HG02973 (cell line): ENCODE results near the gene RIMS3.
"Not testable (repeated sequence)": the region's sequence is repeated elsewhere in the genome, so short reads cannot be mapped to it uniquely, and the experiment has no call there.

Source experiments
- ATAC-seq: cut with Tn5 transposase; IDR thresholded peaks from one replicate; pipeline ENCODE4 v1.9.1; 2021; ENCODE audit warnings: moderate library complexity; ENCODE audit not compliant: unreplicated experiment

The RIMS3 gene

DNA sequence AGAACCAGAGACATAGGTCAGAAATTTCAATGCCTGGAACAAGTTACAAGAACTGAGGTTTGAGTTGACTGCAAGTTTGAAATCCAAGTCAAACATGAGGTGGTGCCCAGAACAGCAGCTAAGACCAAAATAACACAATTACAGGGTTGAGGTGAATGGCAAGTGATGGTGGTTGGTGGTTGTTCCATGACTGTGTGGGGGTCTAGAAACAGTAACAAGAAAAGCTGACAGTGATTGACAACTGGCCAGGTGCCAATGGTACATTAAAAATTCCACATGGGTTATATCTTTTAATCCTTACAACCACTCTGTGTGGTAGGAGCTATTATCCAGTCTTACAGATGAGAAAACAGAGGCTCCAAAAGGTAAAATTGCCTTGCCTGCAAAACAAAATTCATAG, 32.0 kb downstream of the RIMS3 start:
- ATAC-seq, result no peak

GRCh38 chr1:40630488-40631223, 34.8 kb downstream of the RIMS3 start:
- ATAC-seq, result no peak

DNA sequence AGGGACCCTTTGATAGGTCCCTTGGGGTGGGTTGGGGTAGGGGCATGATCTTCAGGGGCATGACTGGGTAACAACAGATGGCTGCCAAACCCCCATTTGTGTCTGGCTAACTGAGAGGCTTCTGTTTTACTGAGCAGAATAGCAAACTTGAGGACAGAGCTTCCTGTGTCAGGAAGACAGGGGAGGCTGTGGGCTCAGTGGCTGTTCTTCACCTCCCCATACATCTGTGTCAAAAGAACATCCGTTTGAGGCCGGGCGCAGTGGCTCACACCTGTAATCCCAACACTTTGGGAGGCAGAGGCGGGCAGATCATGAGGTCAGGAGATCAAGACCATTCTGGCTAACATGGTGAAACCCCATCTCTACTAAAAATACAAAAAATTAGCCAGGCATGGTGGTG, 35.9 kb downstream of the RIMS3 start:
- not testable (repeated sequence) for ATAC-seq

DNA sequence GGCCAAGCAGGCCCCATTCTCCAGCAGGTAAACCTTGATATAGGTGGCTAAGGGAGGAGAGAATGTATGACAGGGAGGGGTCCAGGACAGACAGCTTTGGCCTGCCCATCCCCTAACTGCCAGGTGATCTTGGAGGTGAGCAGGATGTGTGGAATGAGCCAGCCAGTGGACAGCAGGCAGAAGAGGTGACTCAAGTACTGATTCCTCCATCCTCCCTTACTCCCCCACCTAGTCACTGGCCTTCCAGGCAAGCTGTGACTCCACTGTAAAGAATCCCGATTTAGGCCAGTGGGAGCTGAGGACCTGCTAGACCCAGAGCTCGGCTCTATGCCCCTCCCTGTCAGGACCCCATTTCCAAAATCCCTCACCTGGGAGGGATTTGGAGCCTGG, 36.6 kb downstream of the RIMS3 start:
- no peak for ATAC-seq

DNA sequence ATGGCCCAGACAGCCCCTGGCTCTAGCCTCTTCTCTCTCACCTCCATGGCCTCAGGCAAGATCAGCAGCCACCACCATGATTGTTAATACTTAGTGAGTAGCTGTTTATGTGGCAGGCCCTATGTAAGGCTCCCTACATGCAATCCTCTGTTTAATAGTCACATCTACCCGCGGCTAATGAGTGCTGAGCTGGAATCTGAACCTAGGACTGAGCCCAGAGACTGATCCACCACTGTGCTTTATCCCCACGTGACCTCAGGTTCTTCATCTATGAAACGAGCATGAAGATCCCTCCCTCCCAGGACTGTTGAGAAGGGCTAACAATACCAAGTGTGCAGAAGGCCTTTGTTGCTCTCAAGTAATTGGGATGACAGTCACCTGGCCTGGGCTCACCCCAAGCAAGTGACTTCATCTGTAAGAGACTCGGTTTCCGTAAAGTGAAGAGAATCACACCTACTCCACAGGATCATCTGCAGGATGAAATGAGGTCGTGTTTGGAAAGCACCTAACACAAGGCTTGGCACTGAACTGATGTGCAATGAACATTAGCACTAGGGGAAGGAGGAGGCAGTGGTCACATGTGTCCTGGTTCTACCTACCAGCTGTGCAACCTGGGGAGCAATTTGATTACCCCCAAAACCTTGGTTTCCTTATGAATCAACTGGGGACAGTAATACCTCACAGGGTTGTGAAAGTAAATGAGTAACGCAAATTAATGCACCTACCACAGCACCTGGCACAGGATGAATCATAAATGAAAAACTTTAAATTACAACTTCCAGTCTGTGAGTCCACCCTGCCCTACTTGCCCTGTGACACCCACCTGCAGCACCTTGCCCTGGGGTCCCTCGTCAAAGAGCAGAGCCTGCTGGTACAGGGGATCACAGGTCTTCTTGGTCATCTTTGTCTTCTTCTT, 37.2 kb downstream of the RIMS3 start:
- peak; percentile 75 for ATAC-seq

- no peak for ATAC-seq
These were observed 39.1 kb downstream of the RIMS3 start for GRCh38 chr1:40626383-40626770.

- ATAC-seq, result no peak
These were observed 39.8 kb downstream of the RIMS3 start for GRCh38 chr1:40625476-40626382.

DNA sequence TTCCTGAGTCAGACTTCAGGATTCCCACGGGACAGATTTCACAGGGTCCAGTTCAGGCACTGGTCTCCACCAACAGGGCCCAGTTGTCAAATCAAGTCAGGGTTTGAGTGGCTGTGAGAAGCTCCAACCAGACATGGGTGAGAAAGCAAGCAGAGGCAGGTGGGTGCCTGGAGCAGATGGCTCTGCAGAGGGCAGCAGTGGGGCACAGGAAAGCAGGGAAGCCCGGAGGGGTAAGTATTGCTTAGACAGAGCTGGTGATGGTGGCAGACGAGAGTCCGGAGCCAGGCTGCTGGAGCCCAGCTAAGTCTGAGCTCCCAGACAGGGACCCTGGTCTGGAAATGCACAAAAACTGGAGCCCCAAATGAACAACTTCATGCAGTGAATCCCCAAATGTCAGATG, 40.4 kb downstream of the RIMS3 start:
- ATAC-seq, result no peak

DNA sequence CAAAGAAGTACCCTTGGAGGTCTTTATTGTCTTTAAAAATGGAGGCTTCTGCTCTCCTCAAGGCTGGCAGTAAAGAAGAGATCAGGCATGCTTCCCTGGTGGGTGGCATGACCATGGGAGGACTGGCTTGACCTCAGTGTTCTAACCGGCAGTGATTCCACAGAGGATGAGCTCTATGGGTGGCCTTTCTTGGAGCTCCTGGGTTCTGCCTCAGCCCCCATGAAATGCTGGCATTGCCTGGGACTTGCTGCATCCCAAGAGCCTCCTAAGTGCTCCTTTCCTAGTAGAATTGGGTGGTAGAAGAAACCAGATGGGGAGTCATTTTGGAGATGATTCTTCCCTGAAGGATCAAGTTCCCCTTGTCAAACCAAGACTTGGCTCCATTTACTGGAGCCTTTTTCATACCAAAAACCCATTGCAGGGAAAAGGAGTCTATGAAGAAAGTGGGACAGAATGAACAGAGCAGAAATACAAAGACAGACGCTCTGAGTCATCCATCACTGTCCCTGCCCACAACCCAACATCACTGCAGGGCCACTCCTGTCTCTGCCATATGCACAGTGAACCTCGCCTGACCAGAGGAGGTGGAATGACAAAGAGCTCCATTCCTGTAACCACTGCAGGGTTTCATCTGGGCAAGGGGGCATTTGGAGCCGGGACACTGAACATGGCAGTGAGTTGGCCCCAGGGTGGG, 42.4 kb downstream of the RIMS3 start:
- no peak for ATAC-seq

DNA sequence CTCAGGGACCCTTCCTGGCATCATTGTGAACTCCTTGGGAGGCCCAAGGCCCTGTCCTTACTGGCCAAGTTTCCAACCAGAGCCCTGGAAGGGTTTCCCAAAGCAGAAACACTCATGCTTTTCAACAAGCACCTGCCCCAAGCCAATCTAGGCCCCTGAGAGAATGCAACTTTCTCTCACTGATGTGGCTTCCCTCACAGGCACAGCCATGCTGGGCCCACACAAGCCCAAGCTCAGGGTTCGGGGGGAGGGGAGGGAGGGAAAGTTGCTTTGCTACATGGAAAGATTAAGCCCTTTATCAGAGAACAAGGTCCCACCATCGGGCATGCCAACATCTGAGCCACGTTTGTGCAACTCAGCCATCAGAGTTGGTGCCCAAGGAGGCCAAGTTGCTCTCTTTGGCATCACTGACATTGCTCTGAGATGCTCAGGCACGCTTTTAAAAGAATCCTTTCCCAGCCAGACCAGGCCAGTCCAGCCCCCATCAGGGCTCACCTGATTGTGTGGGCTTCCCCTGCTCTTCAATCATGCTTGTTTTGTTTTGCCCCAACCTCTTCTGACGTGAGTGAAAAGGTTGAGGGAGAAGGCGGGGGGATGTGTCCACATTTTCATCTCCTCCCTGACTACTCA, 43.5 kb downstream of the RIMS3 start:
- ATAC-seq, result no peak

- no peak for ATAC-seq
These were observed 44.8 kb downstream of the RIMS3 start for GRCh38 chr1:40620586-40621210.

DNA sequence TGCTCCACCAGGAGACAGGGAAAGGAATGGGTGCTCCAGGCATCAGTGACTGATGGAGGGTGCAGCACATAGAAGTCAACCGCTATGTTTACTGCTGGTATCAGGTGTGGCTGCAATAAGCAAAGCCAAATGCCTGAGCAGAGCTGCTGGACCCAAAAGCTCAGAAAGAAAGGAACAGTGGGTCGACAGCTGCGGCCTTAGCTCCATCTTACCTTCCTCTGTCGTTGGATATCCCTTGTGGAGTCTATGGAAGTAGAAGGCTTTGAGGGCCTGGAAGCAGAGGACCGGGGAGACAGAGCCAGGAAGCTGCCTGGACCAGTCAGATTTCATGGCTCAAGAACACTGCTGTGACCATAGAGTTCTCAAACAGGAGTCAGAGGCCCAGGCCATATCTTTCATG, 45.3 kb downstream of the RIMS3 start:
- no peak for ATAC-seq

GRCh38 chr1:40618108-40618507, 47.4 kb downstream of the RIMS3 start:
- ATAC-seq, result no peak

GRCh38 chr1:40612345-40612831, 53.1 kb downstream of the RIMS3 start:
- no peak for ATAC-seq

DNA sequence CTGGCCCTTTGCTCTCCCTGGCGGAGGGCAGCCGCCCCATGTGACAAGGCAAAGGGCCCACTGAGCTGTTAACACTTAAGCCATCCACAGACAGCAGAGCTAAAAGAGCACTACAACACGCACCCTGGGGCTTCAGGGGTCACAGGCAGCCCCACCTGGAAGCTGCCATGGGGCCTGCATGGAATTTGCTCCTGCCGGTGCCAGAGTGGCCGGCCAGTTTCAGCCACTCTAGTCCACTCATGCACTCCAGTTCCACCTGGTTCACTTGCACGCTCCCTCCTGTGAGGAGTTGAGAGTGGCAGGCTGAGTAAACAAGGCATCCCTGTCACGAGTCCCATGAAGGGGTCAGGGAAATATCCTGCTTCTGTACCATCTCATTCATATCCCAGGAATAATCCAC, 55.3 kb downstream of the RIMS3 start:
- no peak for ATAC-seq

- ATAC-seq, result no peak
These were observed 57.6 kb downstream of the RIMS3 start for GRCh38 chr1:40607921-40608320.

- no peak for ATAC-seq
These were observed 58.5 kb downstream of the RIMS3 start for GRCh38 chr1:40606978-40607377.

- no peak for ATAC-seq
These were observed 59.3 kb downstream of the RIMS3 start for GRCh38 chr1:40606194-40606593.

GRCh38 chr1:40599926-40600325, 65.6 kb downstream of the RIMS3 start:
- no peak for ATAC-seq

GRCh38 chr1:40595623-40596022, 69.9 kb downstream of the RIMS3 start:
- ATAC-seq, result no peak
